ENCODE results near the gene SLC38A8.

The SLC38A8 gene

GRCh38 chr16:84047626-84048025, 5.0 kb upstream of the SLC38A8 start:
- DNase-seq, result no peak

GRCh38 chr16:84047206-84047605, 4.6 kb upstream of the SLC38A8 start:
- DNase-seq, result no peak

GRCh38 chr16:84045818-84046470, 3.3 kb upstream of the SLC38A8 start:
- no peak for DNase-seq

GRCh38 chr16:84045001-84045817, 2.6 kb upstream of the SLC38A8 start:
- no peak for DNase-seq

- DNase-seq, result no peak
These were observed 1.5 kb upstream of the SLC38A8 start for GRCh38 chr16:84044118-84044488.

- DNase-seq, result no peak
These were observed 1.0 kb upstream of the SLC38A8 start for GRCh38 chr16:84043486-84044117.

GRCh38 chr16:84042879-84043485, 387 bp upstream of the SLC38A8 start:
- no peak for DNase-seq

- no peak for DNase-seq
These were observed 714 bp downstream of the SLC38A8 start for GRCh38 chr16:84041881-84042280.

GRCh38 chr16:84040823-84041820, 1.5 kb downstream of the SLC38A8 start:
- DNase-seq, result no peak

GRCh38 chr16:84040226-84040822, 2.3 kb downstream of the SLC38A8 start:
- DNase-seq, result no peak

GRCh38 chr16:84039696-84040095, 2.9 kb downstream of the SLC38A8 start:
- DNase-seq, result no peak

- no peak for DNase-seq
These were observed 4.1 kb downstream of the SLC38A8 start for GRCh38 chr16:84038469-84038868.

GRCh38 chr16:84036982-84037425, 5.6 kb downstream of the SLC38A8 start:
- DNase-seq, result no peak

GRCh38 chr16:84036131-84036530, 6.5 kb downstream of the SLC38A8 start:
- DNase-seq, result no peak

- DNase-seq, result no peak
These were observed 8.1 kb downstream of the SLC38A8 start for GRCh38 chr16:84034516-84034915.

- no peak for DNase-seq
These were observed 9.1 kb downstream of the SLC38A8 start for GRCh38 chr16:84033251-84034195.

GRCh38 chr16:84032458-84033178, 10.0 kb downstream of the SLC38A8 start:
- DNase-seq, result no peak

GRCh38 chr16:84031556-84031955, 11.0 kb downstream of the SLC38A8 start:
- no peak for DNase-seq

- no peak for DNase-seq
These were observed 13.1 kb downstream of the SLC38A8 start for GRCh38 chr16:84029297-84030047.
